Liver (tissue), 3 donors: ENCODE data around the gene GLIS1.

Experiments used
- ATF3 ChIP-seq: IDR thresholded peaks from 2 replicates; pipeline ENCODE4 v1.6.1; 2016; ENCODE audit warnings: antibody characterized with exemption
- CTCF ChIP-seq: fragments of 150-350 bp; IDR thresholded peaks from 2 replicates; pipeline ENCODE4 v1.5.1; 2017; ENCODE audit warnings: improper control_type of control experiment, low read depth, low read length; ENCODE audit not compliant: missing input control
- EGR1 ChIP-seq, 2 donors: IDR thresholded peaks; 2 replicates each; pipeline ENCODE4 v1.6.1; 2016 to 2018; ENCODE audit warnings: antibody characterized with exemption in 2 of 2, low read depth in 2 of 2
- FOXA1 ChIP-seq: IDR thresholded peaks from 2 replicates; pipeline ENCODE4 v1.6.1; 2016; ENCODE audit warnings: antibody characterized with exemption
- GABPA ChIP-seq, 2 donors: IDR thresholded peaks in 1 of 2; conservative IDR thresholded peaks in 1 of 2; 2 replicates each; pipeline ENCODE4 v1.6.1; 2016; ENCODE audit warnings: antibody characterized with exemption in 2 of 2, mild to moderate bottlenecking in 1 of 2, moderate library complexity in 1 of 2
- MAX ChIP-seq: IDR thresholded peaks from 2 replicates; pipeline ENCODE4 v1.6.1; 2016; ENCODE audit warnings: antibody characterized with exemption
- RAD21 ChIP-seq, 2 donors: IDR thresholded peaks; 2 replicates each; pipeline ENCODE4 v1.6.1; 2016; ENCODE audit warnings: antibody characterized with exemption in 2 of 2, mild to moderate bottlenecking in 2 of 2
- REST ChIP-seq: IDR thresholded peaks from 2 replicates; pipeline ENCODE4 v1.6.1; 2016; ENCODE audit warnings: antibody characterized with exemption, mild to moderate bottlenecking
- SP1 ChIP-seq: IDR thresholded peaks from 2 replicates; pipeline ENCODE4 v1.6.1; 2018; ENCODE audit warnings: antibody characterized with exemption, mild to moderate bottlenecking
- TAF1 ChIP-seq: conservative IDR thresholded peaks from 2 replicates; pipeline ENCODE4 v1.6.1; 2016; ENCODE audit warnings: antibody characterized with exemption, mild to moderate bottlenecking
- YY1 ChIP-seq: IDR thresholded peaks from 2 replicates; pipeline ENCODE4 v1.6.1; 2016; ENCODE audit warnings: antibody characterized with exemption, mild to moderate bottlenecking
- ZBTB33 ChIP-seq: IDR thresholded peaks from 2 replicates; pipeline ENCODE4 v1.6.1; 2016; ENCODE audit warnings: antibody characterized with exemption
- donor health status: healthy.
- donor health status: healthy.

GRCh38 chr1:53688381-53689102 is 50.4 kb downstream of the GLIS1 start:
- TF ChIP-seq ATF3: no peak
- no peak for TF ChIP-seq CTCF
- no peak for TF ChIP-seq REST
- TF ChIP-seq ZBTB33: no peak
- TF ChIP-seq YY1: no peak
- no peak for TF ChIP-seq RAD21 (IDR thresholded peaks at IDR 0.05)
- TF ChIP-seq GABPA (IDR thresholded peaks at IDR 0.05 in 1 of 2, conservative IDR thresholded peaks at IDR 0.05 in 1 of 2): no peak
- TF ChIP-seq TAF1: no peak
- no peak for TF ChIP-seq SP1
- TF ChIP-seq EGR1 (IDR thresholded peaks at IDR 0.05; ENCODE audit: low read depth in 2 of 2): no peak
- no peak for TF ChIP-seq MAX
- no peak for TF ChIP-seq FOXA1
